HepG2 (cell line): ENCODE data around the gene HSP90AB1. TPM values are rescaled to one million over a fixed set of nuclear protein-coding genes. Genes with fewer than 3 reads are reported as not detected.

ENCODE experiments used
- EP300 ChIP-seq, 3 experiments: sonication (generic) in 1 of 3; formaldehyde crosslinking in 1 of 3; IDR thresholded peaks; 2 replicates each; pipeline versions ENCODE4 v1.5.1 to v1.6.1; 2011 to 2020; ENCODE audit warnings: low read depth in 2 of 3, low read length in 2 of 3, borderline replicate concordance in 1 of 3, improper control_type of control experiment in 1 of 3, mild to moderate bottlenecking in 1 of 3, missing genetic modification reagents in 1 of 3, moderate library complexity in 1 of 3
- FOSL2 ChIP-seq: sonication (generic); formaldehyde crosslinking; IDR thresholded peaks from 2 replicates; pipeline ENCODE4 v1.4.0; 2020; ENCODE audit warnings: missing genetic modification reagents
- FOXA3 ChIP-seq: IDR thresholded peaks from 2 replicates; pipeline ENCODE4 v1.6.1; 2016; ENCODE audit warnings: missing genetic modification reagents, missing compliant biosample characterization
- HMGXB4 ChIP-seq, 2 experiments: sonication (generic) in 1 of 2; formaldehyde crosslinking in 1 of 2; IDR thresholded peaks; 2 replicates each; pipeline versions ENCODE4 v1.4.0 to v1.6.1; 2018 to 2020; ENCODE audit warnings: missing genetic modification reagents in 2 of 2, borderline replicate concordance in 1 of 2, low read depth in 1 of 2, mild to moderate bottlenecking in 1 of 2, missing biosample characterization in 1 of 2
- HOXA5 ChIP-seq: sonication (generic); formaldehyde crosslinking; IDR thresholded peaks from 2 replicates; pipeline ENCODE4 v1.4.0; 2020; ENCODE audit warnings: missing genetic modification reagents
- ISL2 ChIP-seq: sonication (generic); formaldehyde crosslinking; IDR thresholded peaks from 2 replicates; pipeline ENCODE4 v1.5.0; 2020; ENCODE audit warnings: missing genetic modification reagents
- MEIS2 ChIP-seq: sonication (generic); formaldehyde crosslinking; IDR thresholded peaks from 2 replicates; pipeline ENCODE4 v1.9.0; 2021; ENCODE audit warnings: mild to moderate bottlenecking, missing genetic modification reagents
- PATZ1 ChIP-seq: sonication (generic); formaldehyde crosslinking; IDR thresholded peaks from 2 replicates; pipeline ENCODE4 v1.4.0; 2020; ENCODE audit warnings: missing genetic modification reagents
- PTBP1 ChIP-seq: fragments of 200-400 bp; formaldehyde crosslinking; IDR thresholded peaks from 2 replicates; pipeline ENCODE4 v1.6.1; 2018; ENCODE audit warnings: low read length, low read depth; ENCODE audit not compliant: poor library complexity, severe bottlenecking
- SALL1 ChIP-seq: sonication (generic); formaldehyde crosslinking; IDR thresholded peaks from 2 replicates; pipeline ENCODE4 v1.8.0; 2022; ENCODE audit warnings: mild to moderate bottlenecking, missing genetic modification reagents
- SMC3 ChIP-seq: IDR thresholded peaks from 2 replicates; pipeline ENCODE4 v1.6.1; 2011; ENCODE audit warnings: low read length, improper control_type of control experiment
- STAG1 ChIP-seq: sonication (generic); formaldehyde crosslinking; IDR thresholded peaks from 2 replicates; pipeline ENCODE4 v1.4.0; 2020; ENCODE audit warnings: missing genetic modification reagents
- XRCC5 ChIP-seq: fragments of 200-400 bp; formaldehyde crosslinking; optimal IDR thresholded peaks from 2 replicates; pipeline ENCODE3; 2017; ENCODE audit warnings: mild to moderate bottlenecking, low read length
- ZFAT ChIP-seq: sonication (generic); formaldehyde crosslinking; conservative IDR thresholded peaks from 2 replicates; pipeline ENCODE4 v1.8.1; 2023; ENCODE audit warnings: missing genetic modification reagents, inconsistent platforms
- ZNF572 ChIP-seq: sonication (generic); formaldehyde crosslinking; IDR thresholded peaks from 2 replicates; pipeline ENCODE4 v1.5.1; 2020; ENCODE audit warnings: mild to moderate bottlenecking, missing genetic modification reagents
- ZNF580 ChIP-seq: IDR thresholded peaks from 2 replicates; pipeline ENCODE4 v1.6.1; 2016; ENCODE audit warnings: low read depth, borderline replicate concordance
- polyA plus RNA-seq, 8 experiments: library from polyadenylated mRNA; depleted of rRNA in 3 of 8; stranded (reverse) in 7 of 8; unstranded in 1 of 8; fragments of >200 nt; fragmentation: Illumina TruSeq in 4 of 8; extraction: Trizol in 4 of 8; gene quantifications; 2 replicates each; pipeline versions ENCODE4 v1.2.1 to v1.2.3, GENCODE V29; 2011 to 2016; ENCODE audit warnings: low read depth in 4 of 8, missing spikeins in 1 of 8, mixed read lengths in 1 of 8; ENCODE audit not compliant: insufficient read depth in 1 of 8
- total RNA-seq, 5 experiments: library from RNA; depleted of rRNA; stranded (reverse); fragments of >200 nt; fragmentation: Illumina TruSeq; extraction: Trizol; gene quantifications; 2 replicates each; pipeline ENCODE4 v1.2.3, GENCODE V29; 2016; ENCODE audit warnings: low read depth in 1 of 5

HSP90AB1 gene
- total and polyA plus RNA-seq, 2 of the 13 experiments (the other 11 are each of a cell fraction or from before 2014, with no cell fraction given): 1,325 to 1,472 TPM

- 0 out of 2 replicates have a peak, but pooled peaks have one; percentile 12 for TF ChIP-seq FOXA3
- 0 out of 2 replicates have a peak, but pooled peaks have one; percentile 34 for TF ChIP-seq HOXA5 (CRISPR knock-in tag)
- peak; percentile 43 for TF ChIP-seq SALL1 (CRISPR knock-in tag)
- TF ChIP-seq HMGXB4 (CRISPR knock-in tag; IDR thresholded peaks at IDR 0.05; ENCODE audit: borderline replicate concordance in 1 of 2, low read depth in 1 of 2): peak; percentile 36 to 53; a peak in 1 of 4 replicates
- no peak for TF ChIP-seq PTBP1
- TF ChIP-seq SMC3: peak; percentile 97
- 0 out of 2 replicates have a peak, but pooled peaks have one; percentile 19 for TF ChIP-seq ISL2 (CRISPR knock-in tag)
- 0 out of 4 replicates have a peak, but pooled peaks of 1 of the 2 experiments have one; percentile 18 for TF ChIP-seq EP300 (IDR thresholded peaks at IDR 0.05; ENCODE audit: low read depth in 2 of 2, low read length in 2 of 2)
- no peak for TF ChIP-seq EP300 (CRISPR knock-in tag; IDR thresholded peaks at IDR 0.05; ENCODE audit: borderline replicate concordance)
- no peak for TF ChIP-seq ZNF572 (CRISPR knock-in tag)
- peak; percentile 27; the same call in 1 of the 2 replicates for TF ChIP-seq FOSL2 (CRISPR knock-in tag)
- TF ChIP-seq STAG1 (CRISPR knock-in tag): peak; percentile 93
- TF ChIP-seq ZNF580 (CRISPR knock-in tag): 0 out of 2 replicates have a peak, but pooled peaks have one; percentile 60
- TF ChIP-seq PATZ1 (CRISPR knock-in tag): peak; percentile 48; the same call in 1 of the 2 replicates
- TF ChIP-seq MEIS2: peak; percentile 39; the same call in 1 of the 2 replicates
- TF ChIP-seq ZFAT (CRISPR knock-in tag): no peak
- TF ChIP-seq XRCC5: peak; percentile 91
These were observed 21.3 kb downstream of the HSP90AB1 start (continued) for GRCh38 chr6:44268095-44268628.
